Neural cell (in vitro differentiated cells): ENCODE measurements around the gene SNX21.

Source experiments
- CTCF ChIP-seq: fragments of 450-650 bp; IDR thresholded peaks from 2 replicates; pipeline ENCODE4 v1.5.1; 2014; ENCODE audit warnings: antibody characterized with exemption, mild to moderate bottlenecking, moderate library complexity; ENCODE audit not compliant: poor library complexity, severe bottlenecking
- EP300 ChIP-seq: fragments of 450-650 bp; conservative IDR thresholded peaks from 2 replicates; pipeline ENCODE4 v1.6.1; 2014; ENCODE audit warnings: antibody characterized with exemption, mild to moderate bottlenecking, moderate library complexity; ENCODE audit not compliant: poor library complexity, severe bottlenecking
- EZH2 ChIP-seq: fragments of 200-600, 300-800 bp; shearing (Covaris generic), sonication (generic); IDR thresholded peaks from 2 replicates; pipeline ENCODE4 v1.6.1; 2014; ENCODE audit warnings: antibody characterized with exemption, low read length, borderline replicate concordance, mild to moderate bottlenecking; ENCODE audit not compliant: insufficient read depth, poor library complexity, severe bottlenecking
- MXI1 ChIP-seq: fragments of 450-650 bp; conservative IDR thresholded peaks from 2 replicates; pipeline ENCODE4 v1.6.1; 2014; ENCODE audit warnings: antibody characterized with exemption, mild to moderate bottlenecking; ENCODE audit not compliant: poor library complexity, severe bottlenecking
- POLR2AphosphoS5 ChIP-seq: IDR thresholded peaks from 2 replicates; pipeline ENCODE4 v1.6.1; 2012
- RAD21 ChIP-seq: fragments of 450-650 bp; conservative IDR thresholded peaks from 2 replicates; pipeline ENCODE4 v1.6.1; 2014; ENCODE audit warnings: antibody characterized with exemption, mild to moderate bottlenecking, moderate library complexity
- REST ChIP-seq: IDR thresholded peaks from 2 replicates; pipeline ENCODE4 v1.6.1; 2012; ENCODE audit warnings: borderline replicate concordance
- SMC3 ChIP-seq: fragments of 450-650 bp; conservative IDR thresholded peaks from 2 replicates; pipeline ENCODE4 v1.6.1; 2014; ENCODE audit warnings: antibody characterized with exemption, mild to moderate bottlenecking, moderate library complexity; ENCODE audit not compliant: poor library complexity
- TAF1 ChIP-seq: IDR thresholded peaks from 2 replicates; pipeline ENCODE4 v1.6.1; 2012; ENCODE audit warnings: low read depth

GRCh38 chr20:45843506-45843905 lies 9.9 kb downstream of the SNX21 start:
- TF ChIP-seq CTCF (no peak), EZH2 (no peak), REST (no peak), POLR2AphosphoS5 (no peak), EP300 (no peak), TAF1 (no peak), RAD21 (no peak), SMC3 (no peak), MXI1 (no peak)
